ENCODE results near the gene GID4. TPM values are rescaled to one million over a fixed set of nuclear protein-coding genes. Genes with fewer than 3 reads are reported as not detected.

GID4 gene
- total RNA-seq, 2 experiments from 2014 or later, result 3.4 to 3.7 TPM

DNA sequence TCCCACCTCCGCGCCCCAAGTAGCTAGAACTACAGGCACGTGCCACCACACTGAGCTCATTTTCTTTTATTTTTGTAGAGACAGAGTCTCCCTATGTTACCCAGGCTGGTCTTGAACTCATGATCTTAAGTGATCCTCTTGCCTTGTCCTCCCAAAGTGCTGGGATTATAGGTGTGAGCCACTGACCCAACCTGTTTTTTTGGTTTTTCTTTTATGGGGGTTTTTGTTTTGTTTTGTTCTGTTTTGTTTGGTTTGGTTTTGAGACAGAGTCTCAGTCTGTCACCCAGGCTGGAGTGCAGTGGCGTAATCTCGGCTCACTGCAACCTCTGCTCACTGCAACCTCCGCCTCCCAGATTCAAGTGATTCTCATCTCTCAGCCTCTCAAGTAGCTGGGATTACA lies 16.4 kb downstream of the GID4 start:
- Histone ChIP-seq H3K27ac (ENCODE audit: low read depth in 1 of 2, low read length in 2 of 2) (no peak overlapping the region), H3K4me1 (ENCODE audit: insufficient read depth, low read length) (no peaks in the 10 kb centered on the region), H3K27me3 (ENCODE audit: control insufficient read depth in 1 of 2, insufficient read depth in 2 of 2, low read length in 2 of 2) (no peaks in the 10 kb centered on the region), H3K36me3 (ENCODE audit: insufficient read depth, low read length) (peaks cover 40% of the 10 kb centered on the region), H3K9me3 (ENCODE audit: control insufficient read depth in 1 of 2, insufficient read depth in 1 of 2, low read length in 2 of 2) (no peaks in the 10 kb centered on the region), H3K4me3 (ENCODE audit: low read length) (no peak overlapping the region)
- Mint-ChIP-seq H3K4me3 (no peak overlapping the region), H3K27ac (no peak overlapping the region), H3K27me3 (no peaks in the 10 kb centered on the region), H3K4me1 (ENCODE audit: low read depth) (no peaks in the 10 kb centered on the region), H3K36me3 (ENCODE audit: low read depth) (peaks cover 64% of the 10 kb centered on the region), H3K9me3 (no peaks in the 10 kb centered on the region)
- CTCF ChIA-PET, result no interaction called here
- ATAC-seq (ENCODE audit: poor library complexity) (no peak), DNase-seq (no peak)
- TF ChIP-seq, protein P1, sequence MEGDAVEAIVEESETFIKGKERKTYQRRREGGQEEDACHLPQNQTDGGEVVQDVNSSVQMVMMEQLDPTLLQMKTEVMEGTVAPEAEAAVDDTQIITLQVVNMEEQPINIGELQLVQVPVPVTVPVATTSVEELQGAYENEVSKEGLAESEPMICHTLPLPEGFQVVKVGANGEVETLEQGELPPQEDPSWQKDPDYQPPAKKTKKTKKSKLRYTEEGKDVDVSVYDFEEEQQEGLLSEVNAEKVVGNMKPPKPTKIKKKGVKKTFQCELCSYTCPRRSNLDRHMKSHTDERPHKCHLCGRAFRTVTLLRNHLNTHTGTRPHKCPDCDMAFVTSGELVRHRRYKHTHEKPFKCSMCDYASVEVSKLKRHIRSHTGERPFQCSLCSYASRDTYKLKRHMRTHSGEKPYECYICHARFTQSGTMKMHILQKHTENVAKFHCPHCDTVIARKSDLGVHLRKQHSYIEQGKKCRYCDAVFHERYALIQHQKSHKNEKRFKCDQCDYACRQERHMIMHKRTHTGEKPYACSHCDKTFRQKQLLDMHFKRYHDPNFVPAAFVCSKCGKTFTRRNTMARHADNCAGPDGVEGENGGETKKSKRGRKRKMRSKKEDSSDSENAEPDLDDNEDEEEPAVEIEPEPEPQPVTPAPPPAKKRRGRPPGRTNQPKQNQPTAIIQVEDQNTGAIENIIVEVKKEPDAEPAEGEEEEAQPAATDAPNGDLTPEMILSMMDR (IDR thresholded peaks at IDR 0.05), result no peak
- POLR2A ChIA-PET, result no interaction called here
- intact Hi-C loops (cut with DNase I, micrococcal nuclease), result no loop called here

DNA sequence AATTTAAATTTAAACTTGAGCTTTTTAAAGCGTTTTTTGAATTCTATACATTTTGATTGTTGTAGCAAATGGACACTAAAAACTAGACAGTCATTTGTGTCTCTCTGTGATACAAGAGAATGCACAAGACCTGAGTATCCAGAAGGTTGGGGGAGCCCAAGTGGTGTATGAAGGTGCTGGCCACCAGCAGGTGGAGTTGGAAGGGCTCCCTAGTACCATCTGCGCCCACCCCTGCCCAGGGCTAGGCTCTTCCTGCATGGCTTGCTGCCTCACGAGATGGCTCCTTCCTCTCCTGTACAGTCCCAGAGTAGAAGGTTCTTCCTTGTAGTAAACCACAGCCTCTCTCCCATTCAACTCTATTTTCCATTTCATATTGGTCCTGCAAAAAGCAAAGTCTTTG lies 17.0 kb downstream of the GID4 start:
- H3K36me3 ChIP-seq (ENCODE audit: insufficient read depth, low read length), result peaks cover 42% of the 10 kb centered on the region

DNA sequence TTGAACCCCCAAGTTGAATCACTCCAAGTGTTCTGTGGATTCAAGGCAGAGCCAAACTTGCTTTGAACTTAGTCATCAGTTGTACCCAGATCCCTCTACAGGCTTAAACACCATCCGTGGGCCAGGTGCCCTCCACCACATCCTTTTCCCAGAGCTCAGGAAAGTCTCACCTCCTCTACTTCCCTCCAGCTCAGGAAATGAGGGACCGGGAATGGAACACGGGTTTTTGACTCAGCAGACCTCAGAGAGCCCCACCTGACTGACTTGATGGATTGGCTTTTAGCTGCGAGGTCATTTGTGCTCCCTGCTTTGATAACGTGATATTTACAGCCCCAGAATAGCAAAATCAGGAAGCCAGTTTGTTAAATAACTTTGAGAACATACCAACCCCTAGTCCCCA lies 20.1 kb downstream of the GID4 start:
- no peak overlapping the region for H3K4me3 ChIP-seq (ENCODE audit: low read length)
- no peaks in the 10 kb centered on the region for H3K27me3 Mint-ChIP-seq
- no peaks in the 10 kb centered on the region for H3K9me3 Mint-ChIP-seq
- H3K27ac ChIP-seq (ENCODE audit: low read depth in 1 of 2, low read length in 2 of 2), result no peak overlapping the region
- no peaks in the 10 kb centered on the region for H3K27me3 ChIP-seq (ENCODE audit: control insufficient read depth in 1 of 2, insufficient read depth in 2 of 2, low read length in 2 of 2)
- ATAC-seq (ENCODE audit: poor library complexity) (no peak), DNase-seq (no peak)
- TF ChIP-seq, protein P1 (IDR thresholded peaks at IDR 0.05), result no peak
- H3K4me1 Mint-ChIP-seq (ENCODE audit: low read depth), result no peaks in the 10 kb centered on the region
- no peak overlapping the region for H3K27ac Mint-ChIP-seq
- ChIA-PET POLR2A (no interaction called here), CTCF (no interaction called here)
- peaks cover 77% of the 10 kb centered on the region for H3K36me3 Mint-ChIP-seq (ENCODE audit: low read depth)
- intact Hi-C loops (cut with DNase I, micrococcal nuclease), result no loop called here
- no peaks in the 10 kb centered on the region for H3K4me1 ChIP-seq (ENCODE audit: insufficient read depth, low read length)
- peaks cover 48% of the 10 kb centered on the region for H3K36me3 ChIP-seq (ENCODE audit: insufficient read depth, low read length)
- no peaks in the 10 kb centered on the region for H3K9me3 ChIP-seq (ENCODE audit: control insufficient read depth in 1 of 2, insufficient read depth in 1 of 2, low read length in 2 of 2)
- no peak overlapping the region for H3K4me3 Mint-ChIP-seq

More for the DNA sequence above, 17.0 kb downstream of the GID4 start:
- ChIA-PET POLR2A (no interaction called here), CTCF (no interaction called here)
- ATAC-seq (ENCODE audit: poor library complexity) (no peak), DNase-seq (no peak)
- Histone ChIP-seq H3K4me3 (ENCODE audit: low read length) (no peak overlapping the region), H3K4me1 (ENCODE audit: insufficient read depth, low read length) (no peaks in the 10 kb centered on the region), H3K27ac (ENCODE audit: low read depth in 1 of 2, low read length in 2 of 2) (no peak overlapping the region), H3K9me3 (ENCODE audit: control insufficient read depth in 1 of 2, insufficient read depth in 1 of 2, low read length in 2 of 2) (no peaks in the 10 kb centered on the region), H3K27me3 (ENCODE audit: control insufficient read depth in 1 of 2, insufficient read depth in 2 of 2, low read length in 2 of 2) (no peaks in the 10 kb centered on the region)
- Mint-ChIP-seq H3K36me3 (ENCODE audit: low read depth) (peaks cover 67% of the 10 kb centered on the region), H3K4me1 (ENCODE audit: low read depth) (no peaks in the 10 kb centered on the region), H3K9me3 (no peaks in the 10 kb centered on the region), H3K4me3 (no peak overlapping the region), H3K27me3 (no peaks in the 10 kb centered on the region), H3K27ac (no peak overlapping the region)
- intact Hi-C loops (cut with DNase I, micrococcal nuclease), result no loop called here
- TF ChIP-seq, protein P1 (IDR thresholded peaks at IDR 0.05), result no peak

Measured in CD4-positive, alpha-beta T cell (primary cell).